Left lung (tissue), 10 donors: ENCODE measurements around the gene HAPLN3. TPM values are rescaled to one million over a fixed set of nuclear protein-coding genes. Genes with fewer than 3 reads are reported as not detected.
"Not testable (repeated sequence)": the region's sequence is repeated elsewhere in the genome, so short reads cannot be mapped to it uniquely, and the experiment has no call there.

ENCODE experiments used
- ATAC-seq: fragments of 200-7000 bp; cut with Tn5 transposase; one replicate; pipeline ENCODE4 v1.9.1; 2020; ENCODE audit warnings: moderate library complexity
- DNase-seq, 4 donors: peaks; one replicate each; pipeline ENCODE4 v3.0.0-alpha.2; 2013 to 2020
- H3K27ac ChIP-seq, 2 donors: fragments of 200-600 bp; sonication (generic) in 1 of 2; one replicate each; pipeline versions ENCODE4 v1.5.0 to v1.8.0; 2020 to 2021
- H3K27me3 ChIP-seq, 2 donors: fragments of 200-600 bp; sonication (generic) in 1 of 2; one replicate each; pipeline versions ENCODE4 v1.5.0 to v1.8.0; 2020 to 2021
- H3K36me3 ChIP-seq, 2 donors: fragments of 200-600 bp; sonication (generic) in 1 of 2; one replicate each; pipeline versions ENCODE4 v1.5.0 to v1.8.0; 2020 to 2021
- H3K4me1 ChIP-seq, 2 donors: fragments of 200-600 bp; one replicate each; pipeline ENCODE4 v1.8.0; 2021
- H3K4me3 ChIP-seq, 2 donors: fragments of 200-600 bp; sonication (generic) in 1 of 2; one replicate each; pipeline versions ENCODE4 v1.5.0 to v1.8.0; 2020 to 2021; ENCODE audit warnings: mild to moderate bottlenecking in 1 of 2
- H3K9me3 ChIP-seq, 2 donors: fragments of 200-600 bp; sonication (generic) in 1 of 2; one replicate each; pipeline versions ENCODE4 v1.5.0 to v1.8.0; 2020 to 2021
- intact Hi-C, 2 donors: fragments of 100-400 bp; cut with DNase I; formaldehyde crosslinking; loops; one replicate each; pipeline versions ENCODE4 v1.11.2 to v1.14.2; 2022
- polyA plus RNA-seq, 6 donors: library from polyadenylated mRNA; unstranded; fragments of 120-200 nt; gene quantifications; one replicate each; pipeline ENCODE4 v1.2.1, GENCODE V29; 2013; ENCODE audit not compliant: insufficient read length in 6 of 6
- total RNA-seq, 2 donors: library from RNA; stranded (reverse); fragmentation: NEBNext Ultra II Directional; extraction: Animal tissue kit (Norgen Biotek cat#: 25700); gene quantifications; one replicate each; pipeline ENCODE4 v1.2.1, GENCODE V29; 2021
- TF ChIP-seq, protein P1 (sequence below), 2 donors: fragments of 200-600 bp; sonication (generic) in 1 of 2; IDR thresholded peaks; one replicate each; pipeline versions ENCODE4 v1.5.0 to v1.8.0; 2021; ENCODE audit warnings: antibody characterized with exemption in 2 of 2
- donor health status: DM: no; HTN: yes; CAD: no.
- donor health status: DM: no; HTN: no; CAD: no.

Gene HAPLN3
- total and polyA plus RNA-seq, 8 donors: 2.4 to 10.6 (median 4.4) TPM

DNA sequence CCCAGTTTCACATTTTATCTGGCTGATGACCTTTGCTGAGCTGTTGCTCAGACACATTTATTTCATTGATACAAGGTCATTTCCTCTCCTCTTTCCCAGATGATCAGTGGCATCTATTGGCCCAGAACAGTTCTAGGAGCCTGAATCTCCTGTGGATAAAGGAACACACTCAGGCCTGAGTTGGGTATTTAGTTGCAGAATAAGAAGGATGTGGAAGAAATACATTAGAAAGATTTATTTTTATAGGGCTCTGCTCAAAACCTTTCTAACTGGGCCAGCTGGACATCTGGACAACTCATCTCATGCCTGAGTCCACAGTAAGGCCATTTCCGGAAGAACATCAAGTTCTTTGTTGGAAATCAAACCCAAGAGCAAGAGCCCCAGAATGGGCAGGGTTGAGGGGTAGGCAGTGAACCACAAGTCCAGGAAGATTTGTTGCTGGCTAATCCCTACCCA, 37.6 kb upstream of the HAPLN3 start:
- DNase-seq: no peak
- H3K27ac ChIP-seq: no peak overlapping the region

DNA sequence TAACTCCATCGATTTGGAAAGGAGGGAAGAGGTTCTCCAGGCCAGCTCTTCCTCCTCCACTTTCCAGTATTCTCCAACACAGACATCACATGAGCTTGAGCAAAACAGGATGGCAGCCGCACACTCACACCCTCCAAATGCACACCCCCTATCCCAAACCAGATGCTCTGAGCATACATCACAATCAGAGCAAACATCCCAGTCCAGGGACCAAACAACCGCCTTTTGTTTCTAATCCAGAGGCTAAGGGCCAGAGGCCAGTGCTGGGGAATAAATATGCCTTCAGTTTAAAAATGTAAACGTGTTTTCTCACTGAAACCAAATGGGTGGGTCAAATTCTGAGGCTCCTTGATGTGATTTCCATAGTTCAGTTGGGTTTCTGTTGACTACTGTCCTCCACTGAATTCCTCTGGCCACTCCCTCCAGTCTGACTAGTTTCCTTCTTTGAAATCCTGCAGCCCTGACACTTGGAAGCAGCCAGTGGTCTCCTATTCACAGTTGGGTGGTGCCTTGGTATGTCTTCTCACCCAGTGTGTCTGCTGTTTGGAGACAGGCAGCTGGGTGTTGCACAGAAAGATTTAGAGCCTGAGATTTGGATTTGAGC, 37.0 kb upstream of the HAPLN3 start:
- H3K27me3 ChIP-seq: no peaks in the 10 kb centered on the region
- peaks cover 0 to 13% of the 10 kb centered on the region in 2 donors for H3K9me3 ChIP-seq
- no peaks in the 10 kb centered on the region for H3K36me3 ChIP-seq
- DNase-seq: no peak
- ATAC-seq: no peak
- intact Hi-C loops: loop anchor here in 1 of 2 donors (10.0 kb wide), 1 partner anchor 62 kb away; no protein-coding TSS in a partner anchor
- TF ChIP-seq, protein P1, sequence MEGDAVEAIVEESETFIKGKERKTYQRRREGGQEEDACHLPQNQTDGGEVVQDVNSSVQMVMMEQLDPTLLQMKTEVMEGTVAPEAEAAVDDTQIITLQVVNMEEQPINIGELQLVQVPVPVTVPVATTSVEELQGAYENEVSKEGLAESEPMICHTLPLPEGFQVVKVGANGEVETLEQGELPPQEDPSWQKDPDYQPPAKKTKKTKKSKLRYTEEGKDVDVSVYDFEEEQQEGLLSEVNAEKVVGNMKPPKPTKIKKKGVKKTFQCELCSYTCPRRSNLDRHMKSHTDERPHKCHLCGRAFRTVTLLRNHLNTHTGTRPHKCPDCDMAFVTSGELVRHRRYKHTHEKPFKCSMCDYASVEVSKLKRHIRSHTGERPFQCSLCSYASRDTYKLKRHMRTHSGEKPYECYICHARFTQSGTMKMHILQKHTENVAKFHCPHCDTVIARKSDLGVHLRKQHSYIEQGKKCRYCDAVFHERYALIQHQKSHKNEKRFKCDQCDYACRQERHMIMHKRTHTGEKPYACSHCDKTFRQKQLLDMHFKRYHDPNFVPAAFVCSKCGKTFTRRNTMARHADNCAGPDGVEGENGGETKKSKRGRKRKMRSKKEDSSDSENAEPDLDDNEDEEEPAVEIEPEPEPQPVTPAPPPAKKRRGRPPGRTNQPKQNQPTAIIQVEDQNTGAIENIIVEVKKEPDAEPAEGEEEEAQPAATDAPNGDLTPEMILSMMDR (IDR thresholded peaks at IDR 0.05): no peak
- no peak overlapping the region for H3K4me3 ChIP-seq
- no peaks in the 10 kb centered on the region for H3K4me1 ChIP-seq
- no peak overlapping the region for H3K27ac ChIP-seq

More for the DNA sequence above, 37.6 kb upstream of the HAPLN3 start:
- Histone ChIP-seq H3K27me3 (no peaks in the 10 kb centered on the region), H3K4me1 (no peaks in the 10 kb centered on the region), H3K4me3 (no peak overlapping the region), H3K36me3 (no peaks in the 10 kb centered on the region), H3K9me3 (peaks cover 0 to 9% of the 10 kb centered on the region in 2 donors)
- TF ChIP-seq, protein P1 (IDR thresholded peaks at IDR 0.05): no peak
- intact Hi-C loops: loop anchor here in 1 of 2 donors (10.0 kb wide), 1 partner anchor 62 kb away; no protein-coding TSS in a partner anchor
- no peak for ATAC-seq

DNA sequence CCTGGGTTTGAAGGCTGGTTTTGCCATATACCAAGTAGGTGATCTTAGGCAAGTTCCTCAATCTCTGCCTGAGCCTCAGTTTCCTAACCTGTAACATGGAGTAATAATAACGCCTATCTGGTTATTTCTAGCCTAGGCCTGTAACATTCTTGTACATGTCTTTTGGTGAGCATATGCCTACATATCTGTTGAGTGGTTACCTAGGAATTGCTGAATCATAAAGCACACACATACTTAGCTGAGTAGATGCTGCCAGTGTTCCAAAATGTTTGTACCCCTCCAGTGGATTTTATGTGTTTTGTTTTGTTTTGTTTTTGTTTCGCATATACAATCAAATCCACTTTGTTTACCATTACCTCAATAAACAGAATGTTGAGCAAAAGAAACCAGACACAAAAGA, 35.2 kb upstream of the HAPLN3 start:
- H3K27ac ChIP-seq: no peak overlapping the region
- no peaks in the 10 kb centered on the region for H3K27me3 ChIP-seq
- H3K36me3 ChIP-seq: no peaks in the 10 kb centered on the region
- intact Hi-C loops: loop anchor here in 1 of 2 donors (10.0 kb wide), 1 partner anchor 64 kb away; no protein-coding TSS in a partner anchor
- no peak for ATAC-seq
- peaks cover 0 to 13% of the 10 kb centered on the region in 2 donors for H3K9me3 ChIP-seq
- no peak overlapping the region for H3K4me3 ChIP-seq
- no peaks in the 10 kb centered on the region for H3K4me1 ChIP-seq
- no peak for DNase-seq
- TF ChIP-seq, protein P1 (IDR thresholded peaks at IDR 0.05): no peak

DNA sequence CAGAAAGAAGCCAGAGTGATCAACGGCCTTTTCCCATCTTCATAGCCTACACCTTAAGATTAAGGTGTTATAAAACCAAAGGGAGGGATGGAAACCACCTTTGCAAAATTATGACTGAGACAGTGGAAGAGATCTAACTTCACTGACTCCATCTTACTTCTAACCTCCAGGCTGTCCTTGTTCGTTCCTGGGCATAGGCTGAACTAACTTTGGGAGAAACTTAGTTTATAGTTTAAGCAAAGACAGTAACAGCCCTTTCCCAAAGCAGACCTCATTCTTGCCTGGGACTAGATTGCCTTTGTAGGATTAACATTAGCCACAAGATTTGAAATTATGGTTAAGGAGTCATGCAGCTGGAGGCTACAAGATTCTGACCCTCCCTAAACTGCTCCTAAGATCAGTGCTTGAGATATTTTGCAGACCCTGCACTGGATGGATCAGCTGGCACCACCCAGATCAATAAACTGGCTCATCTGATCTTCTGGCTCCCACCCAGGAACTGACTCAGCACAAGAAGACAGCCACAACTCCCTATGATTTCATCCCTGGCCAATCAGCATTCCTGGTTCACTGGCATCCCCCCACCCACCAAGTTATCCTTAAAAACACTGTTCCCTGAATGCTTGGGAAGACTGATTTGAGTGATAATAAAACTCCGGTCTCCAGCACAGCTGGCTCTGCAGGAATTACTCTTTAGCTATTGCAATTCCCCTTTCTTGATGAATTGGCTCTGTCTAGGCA, 34.2 kb upstream of the HAPLN3 start:
- not testable (repeated sequence) for H3K27me3 ChIP-seq, ATAC-seq, H3K27ac ChIP-seq, H3K4me3 ChIP-seq, H3K36me3 ChIP-seq, DNase-seq, H3K4me1 ChIP-seq
- H3K9me3 ChIP-seq: peaks cover 0 to 13% of the 10 kb centered on the region in 2 donors
- intact Hi-C loops: loop anchor here in 1 of 2 donors (10.0 kb wide), 1 partner anchor 65 kb away; no protein-coding TSS in a partner anchor

GRCh38 chr15:88928192-88928591, 32.8 kb upstream of the HAPLN3 start:
- H3K9me3 ChIP-seq: peaks cover 0 to 13% of the 10 kb centered on the region in 2 donors
- H3K4me1 ChIP-seq, H3K4me3 ChIP-seq, H3K36me3 ChIP-seq, intact Hi-C loops, H3K27ac ChIP-seq, H3K27me3 ChIP-seq, ATAC-seq, DNase-seq: not testable (repeated sequence)

DNA sequence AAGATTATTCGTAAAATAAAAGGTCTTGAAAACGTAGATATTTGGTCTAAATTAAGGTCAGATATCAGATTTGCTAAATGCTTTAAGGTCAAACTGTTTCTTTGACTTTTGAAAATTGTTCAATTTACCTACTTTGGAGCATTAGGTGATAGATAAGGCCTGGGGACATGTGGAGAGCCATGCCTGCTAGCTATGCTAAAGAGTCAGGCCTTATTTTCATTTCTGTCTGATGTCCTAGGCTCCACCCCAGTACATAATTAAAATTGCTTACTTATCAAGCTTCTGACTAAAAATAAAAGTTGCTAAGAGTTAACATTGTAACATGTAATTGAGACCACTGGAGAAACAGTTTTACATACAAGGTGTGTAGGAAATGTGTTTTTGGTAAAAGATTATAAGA, 30.3 kb upstream of the HAPLN3 start:
- H3K4me1 ChIP-seq, H3K27ac ChIP-seq, DNase-seq, ATAC-seq, H3K27me3 ChIP-seq, H3K4me3 ChIP-seq, H3K36me3 ChIP-seq, intact Hi-C loops: not testable (repeated sequence)
- H3K9me3 ChIP-seq: peaks cover 0 to 13% of the 10 kb centered on the region in 2 donors

DNA sequence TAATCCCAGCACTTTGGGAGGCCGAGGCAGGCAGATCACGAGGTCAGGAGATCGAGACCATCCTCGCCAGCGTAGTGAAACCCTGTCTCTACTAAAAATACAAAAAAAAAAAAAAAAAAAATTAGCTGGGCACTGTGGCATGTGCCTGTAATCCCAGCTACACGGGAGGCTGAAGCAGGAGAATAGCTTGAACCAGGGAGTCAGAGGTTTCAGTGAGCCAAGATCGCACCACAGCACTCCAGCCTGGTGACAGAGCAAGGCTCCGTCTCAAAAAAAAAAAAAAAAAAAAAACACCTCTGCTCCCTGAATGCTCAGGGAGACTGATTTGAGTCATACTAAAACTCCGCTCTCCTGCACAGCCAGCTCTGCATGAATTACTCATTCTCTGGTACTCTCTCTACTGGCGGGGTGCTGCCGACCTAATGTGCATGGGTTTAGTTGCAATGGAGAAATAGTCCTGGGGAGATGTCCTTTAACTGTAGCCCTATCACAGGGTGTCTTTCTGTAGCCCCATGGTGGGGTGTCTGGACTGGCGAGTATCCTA, 25.6 kb upstream of the HAPLN3 start:
- H3K27ac ChIP-seq, intact Hi-C loops, H3K27me3 ChIP-seq, H3K9me3 ChIP-seq, DNase-seq, ATAC-seq, H3K4me3 ChIP-seq, H3K36me3 ChIP-seq: not testable (repeated sequence)
- peaks cover 6 to 15% of the 10 kb centered on the region in 2 donors for H3K4me1 ChIP-seq
